Esophagus muscularis mucosa (tissue), 4 donors: ENCODE measurements around the gene L3MBTL2. TPM values are rescaled to one million over a fixed set of nuclear protein-coding genes. Genes with fewer than 3 reads are reported as not detected.

ENCODE experiments used
- DNase-seq: peaks from one replicate; pipeline ENCODE4 v3.0.0-alpha.2; 2017; ENCODE audit errors: extremely low spot score
- H3K27ac ChIP-seq, 4 donors: fragments of 200-600 bp; sonication (generic); replicated peaks in 1 of 4; 1 replicate in 3 of 4; 2 replicates in 1 of 4; pipeline ENCODE4 v1.5.1; 2016 to 2019; ENCODE audit warnings: mild to moderate bottlenecking in 1 of 4
- H3K27me3 ChIP-seq, 4 donors: fragments of 200-600 bp; sonication (generic); one replicate each; pipeline versions ENCODE4 v1.5.1 to v1.6.0; 2016 to 2019
- H3K36me3 ChIP-seq, 4 donors: fragments of 200-600 bp; sonication (generic); one replicate each; pipeline ENCODE4 v1.5.1; 2016 to 2019
- H3K4me1 ChIP-seq, 4 donors: fragments of 200-600 bp; sonication (generic); one replicate each; pipeline ENCODE4 v1.5.1; 2016 to 2019
- H3K4me3 ChIP-seq, 4 donors: fragments of 200-600 bp; sonication (generic); 1 replicate in 2 of 4; 2 replicates in 2 of 4; pipeline ENCODE4 v1.5.1; 2016 to 2019; ENCODE audit warnings: mild to moderate bottlenecking in 4 of 4, moderate library complexity in 1 of 4
- H3K9me3 ChIP-seq, 4 donors: fragments of 200-600 bp; sonication (generic); 1 replicate in 3 of 4; 2 replicates in 1 of 4; pipeline ENCODE4 v1.5.1; 2016 to 2019
- EP300 ChIP-seq: sonication (generic); formaldehyde crosslinking; IDR thresholded peaks from one replicate; pipeline ENCODE4 v1.6.1; 2017; ENCODE audit warnings: antibody characterized with exemption
- POLR2A ChIP-seq: fragments of 450-650 bp; IDR thresholded peaks from one replicate; pipeline ENCODE4 v1.6.1; 2017; ENCODE audit warnings: antibody characterized with exemption, moderate library complexity, mild to moderate bottlenecking, low read depth
- POLR2AphosphoS5 ChIP-seq, 2 donors: sonication (generic); formaldehyde crosslinking; IDR thresholded peaks; one replicate each; pipeline ENCODE4 v1.6.1; 2017; ENCODE audit warnings: antibody characterized with exemption in 2 of 2
- WGBS: methylation state at CpG from one replicate; pipeline ENCODE4 v1.1.5; 2018; 5-methylcytosine and 5-hydroxymethylcytosine counted together
- intact Hi-C: fragments of 100-400 bp; cut with DNase I; formaldehyde crosslinking; loops from one replicate; pipeline ENCODE4 v1.15.1; 2023
- total RNA-seq, 4 donors: library from RNA; depleted of rRNA; stranded (reverse); fragments of >200 nt; gene quantifications; one replicate each; pipeline versions ENCODE4 v1.1.0 to v1.2.1, GENCODE V29; 2016
- TF ChIP-seq, protein P1 (sequence below), 3 experiments: fragments of 200-600 bp in 2 of 3; fragments of 450-650 bp in 1 of 3; sonication (generic) in 2 of 3; IDR thresholded peaks; one replicate each; pipeline ENCODE4 v1.5.1; 2017 to 2019; ENCODE audit warnings: antibody characterized with exemption in 3 of 3, mild to moderate bottlenecking in 2 of 3, moderate library complexity in 1 of 3

The L3MBTL2 gene
- total RNA-seq, 4 donors from 2014 or later = 17.4 to 29.9 (median 22.4) TPM

GRCh38 chr22:41247703-41248102, 42.6 kb downstream of the L3MBTL2 start:
- H3K36me3 ChIP-seq = peaks cover 50 to 78% (median 73%) of the 10 kb centered on the region in 4 donors
- 90% methylated on average over 7 of the region's 7 CpGs for WGBS

GRCh38 chr22:41248314-41248713, 43.2 kb downstream of the L3MBTL2 start:
- TF ChIP-seq, protein P1, sequence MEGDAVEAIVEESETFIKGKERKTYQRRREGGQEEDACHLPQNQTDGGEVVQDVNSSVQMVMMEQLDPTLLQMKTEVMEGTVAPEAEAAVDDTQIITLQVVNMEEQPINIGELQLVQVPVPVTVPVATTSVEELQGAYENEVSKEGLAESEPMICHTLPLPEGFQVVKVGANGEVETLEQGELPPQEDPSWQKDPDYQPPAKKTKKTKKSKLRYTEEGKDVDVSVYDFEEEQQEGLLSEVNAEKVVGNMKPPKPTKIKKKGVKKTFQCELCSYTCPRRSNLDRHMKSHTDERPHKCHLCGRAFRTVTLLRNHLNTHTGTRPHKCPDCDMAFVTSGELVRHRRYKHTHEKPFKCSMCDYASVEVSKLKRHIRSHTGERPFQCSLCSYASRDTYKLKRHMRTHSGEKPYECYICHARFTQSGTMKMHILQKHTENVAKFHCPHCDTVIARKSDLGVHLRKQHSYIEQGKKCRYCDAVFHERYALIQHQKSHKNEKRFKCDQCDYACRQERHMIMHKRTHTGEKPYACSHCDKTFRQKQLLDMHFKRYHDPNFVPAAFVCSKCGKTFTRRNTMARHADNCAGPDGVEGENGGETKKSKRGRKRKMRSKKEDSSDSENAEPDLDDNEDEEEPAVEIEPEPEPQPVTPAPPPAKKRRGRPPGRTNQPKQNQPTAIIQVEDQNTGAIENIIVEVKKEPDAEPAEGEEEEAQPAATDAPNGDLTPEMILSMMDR (IDR thresholded peaks at IDR 0.05) = no peak
- TF ChIP-seq POLR2AphosphoS5 (IDR thresholded peaks at IDR 0.05) (no peak), POLR2A (no peak), EP300 (no peak)
- no peak overlapping the region for H3K4me3 ChIP-seq
- peaks cover 56 to 84% (median 79%) of the 10 kb centered on the region in 4 donors for H3K36me3 ChIP-seq
- H3K27ac ChIP-seq = no peak overlapping the region
- H3K4me1 ChIP-seq = peaks cover 0 to 4% (median 1%) of the 10 kb centered on the region in 4 donors
- no peak for DNase-seq
- no peaks in the 10 kb centered on the region for H3K9me3 ChIP-seq
- WGBS = 87% methylated on average over 11 of the region's 15 CpGs
- H3K27me3 ChIP-seq = no peaks in the 10 kb centered on the region
- intact Hi-C loops = no loop called here

More at GRCh38 chr22:41247703-41248102, 42.6 kb downstream of the L3MBTL2 start:
- no peak for DNase-seq
- intact Hi-C loops = no loop called here
- Histone ChIP-seq H3K4me3 (no peak overlapping the region), H3K4me1 (peaks cover 0 to 4% (median 1%) of the 10 kb centered on the region in 4 donors), H3K27me3 (no peaks in the 10 kb centered on the region), H3K9me3 (no peaks in the 10 kb centered on the region), H3K27ac (no peak overlapping the region)
- TF ChIP-seq POLR2A (no peak), EP300 (no peak), POLR2AphosphoS5 (IDR thresholded peaks at IDR 0.05) (no peak)
- TF ChIP-seq, protein P1 (IDR thresholded peaks at IDR 0.05) = no peak

- TF ChIP-seq POLR2AphosphoS5 (IDR thresholded peaks at IDR 0.05) (no peak), POLR2A (no peak), EP300 (no peak)
- TF ChIP-seq, protein P1 (IDR thresholded peaks at IDR 0.05) = no peak
- H3K36me3 ChIP-seq = peaks cover 60 to 88% (median 83%) of the 10 kb centered on the region in 4 donors
- intact Hi-C loops = no loop called here
- no peak overlapping the region for H3K27ac ChIP-seq
- WGBS = 100% methylated on average over 4 of the region's 10 CpGs
- H3K9me3 ChIP-seq = no peaks in the 10 kb centered on the region
- DNase-seq = no peak
- H3K4me1 ChIP-seq = peaks cover 0 to 4% (median 1%) of the 10 kb centered on the region in 4 donors
- no peaks in the 10 kb centered on the region for H3K27me3 ChIP-seq
- H3K4me3 ChIP-seq = no peak overlapping the region
These were observed 43.6 kb downstream of the L3MBTL2 start for GRCh38 chr22:41248758-41249157.

GRCh38 chr22:41249442-41249841, 44.3 kb downstream of the L3MBTL2 start:
- H3K4me1 ChIP-seq = peaks cover 0 to 4% (median 1%) of the 10 kb centered on the region in 4 donors
- H3K27me3 ChIP-seq = no peaks in the 10 kb centered on the region
- H3K4me3 ChIP-seq = no peak overlapping the region
- no peak overlapping the region for H3K27ac ChIP-seq
- WGBS = 79% methylated on average over 3 of the region's 14 CpGs
- no peaks in the 10 kb centered on the region for H3K9me3 ChIP-seq
- H3K36me3 ChIP-seq = peaks cover 67 to 95% (median 90%) of the 10 kb centered on the region in 4 donors
- intact Hi-C loops = no loop called here
- DNase-seq = no peak
- no peak for TF ChIP-seq POLR2AphosphoS5 (IDR thresholded peaks at IDR 0.05)
- TF ChIP-seq POLR2A = no peak

- H3K36me3 ChIP-seq = peaks cover 73 to 100% (median 95%) of the 10 kb centered on the region in 4 donors
- 94% methylated on average over 12 of the region's 12 CpGs for WGBS
- no peak overlapping the region for H3K4me3 ChIP-seq
- no peak for DNase-seq
- H3K27ac ChIP-seq = no peak overlapping the region
- peaks cover 0 to 3% (median under 1%) of the 10 kb centered on the region in 4 donors for H3K4me1 ChIP-seq
- no peaks in the 10 kb centered on the region for H3K27me3 ChIP-seq
- TF ChIP-seq POLR2AphosphoS5 (IDR thresholded peaks at IDR 0.05) = no peak
- TF ChIP-seq POLR2A = no peak
- H3K9me3 ChIP-seq = no peaks in the 10 kb centered on the region
- intact Hi-C loops = no loop called here
These were observed 45.0 kb downstream of the L3MBTL2 start for GRCh38 chr22:41250127-41250526.

- Histone ChIP-seq H3K9me3 (no peaks in the 10 kb centered on the region), H3K36me3 (peaks cover 76 to 100% (median 98%) of the 10 kb centered on the region in 4 donors), H3K4me1 (peaks cover 0 to 7% (median 4%) of the 10 kb centered on the region in 4 donors), H3K27me3 (no peaks in the 10 kb centered on the region), H3K27ac (no peak overlapping the region), H3K4me3 (no peak overlapping the region)
- DNase-seq = no peak
- intact Hi-C loops = no loop called here
- TF ChIP-seq EP300 (no peak), POLR2AphosphoS5 (IDR thresholded peaks at IDR 0.05) (no peak), POLR2A (no peak)
- TF ChIP-seq, protein P1 (IDR thresholded peaks at IDR 0.05) = no peak
- 95% methylated on average over 8 of the region's 8 CpGs for WGBS
These were observed 47.3 kb downstream of the L3MBTL2 start for GRCh38 chr22:41252365-41252764.
